ENCODE measurements around the gene UMODL1. TPM values are rescaled to one million over a fixed set of nuclear protein-coding genes. Genes with fewer than 3 reads are reported as not detected.

The UMODL1 gene
- total and polyA plus RNA-seq, 2 experiments from 2014 or later = 0.15 to 0.47 TPM

DNA sequence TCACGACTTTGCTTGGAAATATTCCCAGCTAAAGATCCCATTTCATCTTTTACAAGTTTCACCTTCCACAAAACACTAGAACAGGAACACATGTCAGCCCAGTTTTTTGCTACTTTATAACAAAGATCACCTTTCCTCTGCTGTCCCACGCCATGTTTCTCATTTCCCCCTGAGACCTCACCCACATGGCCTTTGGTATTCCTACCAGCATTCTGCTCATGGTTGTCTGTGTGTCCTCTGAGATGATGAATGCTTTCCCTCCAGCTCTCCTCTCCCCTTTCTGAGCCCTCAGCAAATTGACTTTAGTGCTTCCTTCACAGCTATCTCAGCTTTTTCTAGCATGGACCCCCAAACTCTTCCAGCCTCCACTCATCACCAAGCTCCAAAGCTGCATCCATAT, 115.5 kb downstream of the UMODL1 start:
- no peaks in the 10 kb centered on the region for H3K27me3 ChIP-seq
- WGBS (ENCODE audit: low lambda C conversion rate, missing lambda C conversion rate) = 65% methylated on average over 2 of the region's 2 CpGs

GRCh38 chr21:42187976-42188653, 117.0 kb downstream of the UMODL1 start:
- Histone ChIP-seq H3K4me1 (ENCODE audit: insufficient read depth) (no peaks in the 10 kb centered on the region), H3K4me3 (no peak overlapping the region), H4K20me1 (ENCODE audit: insufficient read depth, poor library complexity, severe bottlenecking) (no peaks in the 10 kb centered on the region), H3K27ac (no peak overlapping the region), H3K9me3 (ENCODE audit: low read depth) (no peaks in the 10 kb centered on the region), H3K79me2 (no peaks in the 10 kb centered on the region), H3K36me3 (replicated peaks; ENCODE audit: insufficient read depth, low read depth) (no peaks in the 10 kb centered on the region), H3K27me3 (no peaks in the 10 kb centered on the region), H2AFZ (no peak overlapping the region), H3K9me2 (replicated peaks; ENCODE audit: insufficient read depth) (no peaks in the 10 kb centered on the region), H3K4me2 (no peak overlapping the region)
- WGBS (ENCODE audit: low lambda C conversion rate, missing lambda C conversion rate) = 73% methylated on average over 8 of the region's 8 CpGs
- DNase-seq (ENCODE audit: low spot score) = no peak
- TF ChIP-seq EZH2 (IDR thresholded peaks at IDR 0.05; ENCODE audit: borderline replicate concordance) (no peak), EZH2phosphoT487 (IDR thresholded peaks at IDR 0.05; ENCODE audit: low read depth, severe bottlenecking, unreplicated experiment) (no peak)
- TF ChIP-seq, protein P1, sequence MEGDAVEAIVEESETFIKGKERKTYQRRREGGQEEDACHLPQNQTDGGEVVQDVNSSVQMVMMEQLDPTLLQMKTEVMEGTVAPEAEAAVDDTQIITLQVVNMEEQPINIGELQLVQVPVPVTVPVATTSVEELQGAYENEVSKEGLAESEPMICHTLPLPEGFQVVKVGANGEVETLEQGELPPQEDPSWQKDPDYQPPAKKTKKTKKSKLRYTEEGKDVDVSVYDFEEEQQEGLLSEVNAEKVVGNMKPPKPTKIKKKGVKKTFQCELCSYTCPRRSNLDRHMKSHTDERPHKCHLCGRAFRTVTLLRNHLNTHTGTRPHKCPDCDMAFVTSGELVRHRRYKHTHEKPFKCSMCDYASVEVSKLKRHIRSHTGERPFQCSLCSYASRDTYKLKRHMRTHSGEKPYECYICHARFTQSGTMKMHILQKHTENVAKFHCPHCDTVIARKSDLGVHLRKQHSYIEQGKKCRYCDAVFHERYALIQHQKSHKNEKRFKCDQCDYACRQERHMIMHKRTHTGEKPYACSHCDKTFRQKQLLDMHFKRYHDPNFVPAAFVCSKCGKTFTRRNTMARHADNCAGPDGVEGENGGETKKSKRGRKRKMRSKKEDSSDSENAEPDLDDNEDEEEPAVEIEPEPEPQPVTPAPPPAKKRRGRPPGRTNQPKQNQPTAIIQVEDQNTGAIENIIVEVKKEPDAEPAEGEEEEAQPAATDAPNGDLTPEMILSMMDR (IDR thresholded peaks at IDR 0.05; ENCODE audit: poor library complexity) = no peak

More for the DNA sequence above, 115.5 kb downstream of the UMODL1 start:
- Histone ChIP-seq H3K9me3 (ENCODE audit: low read depth) (no peaks in the 10 kb centered on the region), H2AFZ (no peak overlapping the region), H3K36me3 (replicated peaks; ENCODE audit: insufficient read depth, low read depth) (no peaks in the 10 kb centered on the region), H3K9me2 (replicated peaks; ENCODE audit: insufficient read depth) (no peaks in the 10 kb centered on the region), H3K4me2 (no peak overlapping the region), H3K27ac (no peak overlapping the region), H4K20me1 (ENCODE audit: insufficient read depth, poor library complexity, severe bottlenecking) (no peaks in the 10 kb centered on the region), H3K4me1 (ENCODE audit: insufficient read depth) (no peaks in the 10 kb centered on the region), H3K4me3 (no peak overlapping the region), H3K79me2 (no peaks in the 10 kb centered on the region)
- TF ChIP-seq EZH2 (IDR thresholded peaks at IDR 0.05; ENCODE audit: borderline replicate concordance) (no peak), EZH2phosphoT487 (IDR thresholded peaks at IDR 0.05; ENCODE audit: low read depth, severe bottlenecking, unreplicated experiment) (no peak)
- TF ChIP-seq, protein P1 (IDR thresholded peaks at IDR 0.05; ENCODE audit: poor library complexity) = no peak
- no peak for DNase-seq (ENCODE audit: low spot score)

GRCh38 chr21:42188663-42189062, 117.5 kb downstream of the UMODL1 start:
- Histone ChIP-seq H4K20me1 (ENCODE audit: insufficient read depth, poor library complexity, severe bottlenecking) (no peaks in the 10 kb centered on the region), H3K9me3 (ENCODE audit: low read depth) (no peaks in the 10 kb centered on the region), H2AFZ (no peak overlapping the region), H3K27me3 (no peaks in the 10 kb centered on the region), H3K36me3 (replicated peaks; ENCODE audit: insufficient read depth, low read depth) (no peaks in the 10 kb centered on the region), H3K4me3 (no peak overlapping the region), H3K4me1 (ENCODE audit: insufficient read depth) (no peaks in the 10 kb centered on the region), H3K4me2 (no peak overlapping the region), H3K79me2 (no peaks in the 10 kb centered on the region), H3K9me2 (replicated peaks; ENCODE audit: insufficient read depth) (no peaks in the 10 kb centered on the region), H3K27ac (no peak overlapping the region)
- 91% methylated on average over 4 of the region's 4 CpGs for WGBS (ENCODE audit: low lambda C conversion rate, missing lambda C conversion rate)
- DNase-seq (ENCODE audit: low spot score) = no peak
- TF ChIP-seq EZH2phosphoT487 (IDR thresholded peaks at IDR 0.05; ENCODE audit: low read depth, severe bottlenecking, unreplicated experiment) = no peak
- TF ChIP-seq, protein P1 (IDR thresholded peaks at IDR 0.05; ENCODE audit: poor library complexity) = no peak
- TF ChIP-seq EZH2 (IDR thresholded peaks at IDR 0.05; ENCODE audit: borderline replicate concordance) = no peak
